Heart left ventricle (tissue), 16 donors: ENCODE measurements around the gene DIP2B. TPM values are rescaled to one million over a fixed set of nuclear protein-coding genes. Genes with fewer than 3 reads are reported as not detected.

Experiments used
- ATAC-seq, 4 donors: fragments of 200-7000 bp; cut with Tn5 transposase; one replicate each; pipeline ENCODE4 v1.9.1; 2020 to 2022; ENCODE audit warnings: moderate library complexity in 4 of 4, mild to moderate bottlenecking in 3 of 4, moderate number of reproducible peaks in 1 of 4
- DNase-seq, 5 donors: peaks; one replicate each; pipeline ENCODE4 v3.0.0-alpha.2; 2020
- H3K27ac ChIP-seq, 12 donors: fragments of 200-600 bp; sonication (generic) in 4 of 12; one replicate each; pipeline versions ENCODE4 v1.5.0 to v1.8.0; 2016 to 2022; ENCODE audit warnings: mild to moderate bottlenecking in 2 of 12
- H3K27me3 ChIP-seq, 9 donors: fragments of 200-600 bp; sonication (generic) in 2 of 9; one replicate each; pipeline versions ENCODE4 v1.5.1 to v1.8.0; 2016 to 2022; ENCODE audit warnings: mild to moderate bottlenecking in 3 of 9
- H3K36me3 ChIP-seq, 9 donors: fragments of 200-600 bp; sonication (generic) in 2 of 9; one replicate each; pipeline versions ENCODE4 v1.5.0 to v1.8.0; 2018 to 2022; ENCODE audit warnings: mild to moderate bottlenecking in 2 of 9
- H3K4me1 ChIP-seq, 12 donors: fragments of 200-600 bp; sonication (generic) in 4 of 12; one replicate each; pipeline versions ENCODE4 v1.5.0 to v1.8.0; 2016 to 2022; ENCODE audit warnings: mild to moderate bottlenecking in 3 of 12
- H3K4me3 ChIP-seq, 12 donors: fragments of 200-600 bp; sonication (generic) in 4 of 12; one replicate each; pipeline versions ENCODE4 v1.5.0 to v1.8.0; 2017 to 2022; ENCODE audit warnings: mild to moderate bottlenecking in 9 of 12, moderate library complexity in 4 of 12
- H3K9me3 ChIP-seq, 12 donors: fragments of 200-600 bp; sonication (generic) in 4 of 12; one replicate each; pipeline versions ENCODE4 v1.5.0 to v1.8.0; 2016 to 2022; ENCODE audit warnings: mild to moderate bottlenecking in 1 of 12
- POLR2A ChIP-seq, 2 donors: fragments of 450-650 bp; IDR thresholded peaks; one replicate each; pipeline ENCODE4 v1.6.1; 2017; ENCODE audit warnings: antibody characterized with exemption in 2 of 2, mild to moderate bottlenecking in 2 of 2, moderate library complexity in 2 of 2
- WGBS, 4 donors: extraction: QIAGEN DNeasy Blood & Tissue Kit in 2 of 4; methylation state at CpG; one replicate each; pipeline versions ENCODE4 v1.1.5 to v1.1.7; 2013 to 2018; 5-methylcytosine and 5-hydroxymethylcytosine counted together
- intact Hi-C, 10 donors: fragments of 100-400 bp; cut with DNase I; formaldehyde crosslinking; loops; one replicate each; pipeline versions ENCODE4 v1.11.1 to v1.14.2; 2022
- polyA plus RNA-seq, 2 donors: library from polyadenylated mRNA; stranded (reverse); fragments of 200-250 nt; gene quantifications; one replicate each; pipeline ENCODE4 v1.2.3, GENCODE V29; 2013
- total RNA-seq, 9 donors: library from RNA; depleted of rRNA in 2 of 9; stranded (reverse); fragments of >200 nt in 2 of 9; fragmentation: NEBNext Ultra II Directional in 3 of 9; extraction: Animal tissue kit (Norgen Biotek cat#: 25700) in 3 of 9; gene quantifications; one replicate each; pipeline versions ENCODE4 v1.1.0 to v1.2.4, GENCODE V29; 2016 to 2023
- TF ChIP-seq, protein P1 (sequence below), 12 donors: fragments of 200-600 bp; sonication (generic) in 4 of 12; IDR thresholded peaks; one replicate each; pipeline versions ENCODE4 v1.5.0 to v1.8.0; 2018 to 2022; ENCODE audit warnings: antibody characterized with exemption in 12 of 12, mild to moderate bottlenecking in 5 of 12
- donor health status: ischemic (EF 13 %, LVEDD 7.1; RV severe dilation, severe dysfunction).
- donor health status: healthy with polysubstance abuse.
- donor health status: DM: no; HTN: yes; CAD: no.
- donor health status: DM: no; HTN: no; CAD: no.
- donor health status: ischemic (EF 25% LVEDD 6.9; RV normal size, moderate dysfunction).
- donor health status: ischemic (EF 25% LVEDD 5.7; RV mildly dilated, moderate dysfunction).
- donor health status: healthy.
- donor health status: DM: yes; HTN: yes; CAD: no.
- donor health status: ischemic (EF 35%, LVEDD 5.7; RV mildly dilated, moderate dysfunction).
- donor health status: nonischemic (EF 11% LVEDD 7.7; RV severe dilation, severe dysfunction).
- donor health status: DM: yes; HTN: yes; CAD: no.
- donor health status: PGD.
- donor health status: ischemic (EF 29% LVEDD 5.4; RV normal size, mild dysfunction).
- donor health status: nonischemic (EF 23%, LVEDD 6.1; RV moderate dilation, normal function).

The DIP2B gene
- total and polyA plus RNA-seq, 11 donors, result 3.4 to 25.0 (median 16.7) TPM

GRCh38 chr12:50749459-50749882, 244.7 kb downstream of the DIP2B start:
- H3K27me3 ChIP-seq, result no peaks in the 10 kb centered on the region
- DNase-seq (no peak), ATAC-seq (no peak)
- no peak overlapping the region for H3K4me3 ChIP-seq
- TF ChIP-seq, protein P1, sequence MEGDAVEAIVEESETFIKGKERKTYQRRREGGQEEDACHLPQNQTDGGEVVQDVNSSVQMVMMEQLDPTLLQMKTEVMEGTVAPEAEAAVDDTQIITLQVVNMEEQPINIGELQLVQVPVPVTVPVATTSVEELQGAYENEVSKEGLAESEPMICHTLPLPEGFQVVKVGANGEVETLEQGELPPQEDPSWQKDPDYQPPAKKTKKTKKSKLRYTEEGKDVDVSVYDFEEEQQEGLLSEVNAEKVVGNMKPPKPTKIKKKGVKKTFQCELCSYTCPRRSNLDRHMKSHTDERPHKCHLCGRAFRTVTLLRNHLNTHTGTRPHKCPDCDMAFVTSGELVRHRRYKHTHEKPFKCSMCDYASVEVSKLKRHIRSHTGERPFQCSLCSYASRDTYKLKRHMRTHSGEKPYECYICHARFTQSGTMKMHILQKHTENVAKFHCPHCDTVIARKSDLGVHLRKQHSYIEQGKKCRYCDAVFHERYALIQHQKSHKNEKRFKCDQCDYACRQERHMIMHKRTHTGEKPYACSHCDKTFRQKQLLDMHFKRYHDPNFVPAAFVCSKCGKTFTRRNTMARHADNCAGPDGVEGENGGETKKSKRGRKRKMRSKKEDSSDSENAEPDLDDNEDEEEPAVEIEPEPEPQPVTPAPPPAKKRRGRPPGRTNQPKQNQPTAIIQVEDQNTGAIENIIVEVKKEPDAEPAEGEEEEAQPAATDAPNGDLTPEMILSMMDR (IDR thresholded peaks at IDR 0.05), result no peak
- TF ChIP-seq POLR2A (IDR thresholded peaks at IDR 0.05), result no peak
- no peaks in the 10 kb centered on the region for H3K9me3 ChIP-seq
- intact Hi-C loops, result no loop called here
- H3K4me1 ChIP-seq, result peaks cover 0 to 16% (median 3%) of the 10 kb centered on the region in 12 donors
- H3K36me3 ChIP-seq, result peaks cover 0 to 58% (median 43%) of the 10 kb centered on the region in 9 donors
- 84 to 92% (median 87%) methylated on average over 2 of the region's 2 CpGs for WGBS, 4 donors
- no peak overlapping the region for H3K27ac ChIP-seq

GRCh38 chr12:50750366-50750765, 245.6 kb downstream of the DIP2B start:
- DNase-seq, result no peak
- no peak overlapping the region for H3K4me3 ChIP-seq
- no peaks in the 10 kb centered on the region for H3K27me3 ChIP-seq
- no peak for ATAC-seq
- no peak overlapping the region for H3K27ac ChIP-seq
- no peaks in the 10 kb centered on the region for H3K9me3 ChIP-seq
- intact Hi-C loops, result no loop called here
- peaks cover 0 to 16% (median 3%) of the 10 kb centered on the region in 12 donors for H3K4me1 ChIP-seq
- H3K36me3 ChIP-seq, result peaks cover 0 to 49% (median 34%) of the 10 kb centered on the region in 9 donors
- 94 to 100% (median 96%) methylated on average over 4 of the region's 4 CpGs for WGBS, 4 donors
- no peak for TF ChIP-seq POLR2A (IDR thresholded peaks at IDR 0.05)
- TF ChIP-seq, protein P1 (IDR thresholded peaks at IDR 0.05), result no peak

GRCh38 chr12:50751948-50752721, 247.3 kb downstream of the DIP2B start:
- Histone ChIP-seq H3K36me3 (peaks cover 0 to 31% (median 16%) of the 10 kb centered on the region in 9 donors), H3K27me3 (no peaks in the 10 kb centered on the region), H3K4me1 (peaks cover 0 to 16% (median 3%) of the 10 kb centered on the region in 12 donors), H3K27ac (peak overlapping the region; percentile 40 to 88 (median 79)), H3K4me3 (no peak overlapping the region), H3K9me3 (no peaks in the 10 kb centered on the region)
- WGBS, 4 donors, result 41 to 61% (median 48%) methylated on average over 6 of the region's 6 CpGs
- no peak for TF ChIP-seq POLR2A (IDR thresholded peaks at IDR 0.05)
- TF ChIP-seq, protein P1 (IDR thresholded peaks at IDR 0.05), result no peak
- intact Hi-C loops, result no loop called here
- ATAC-seq (peak; percentile 57 to 89 (median 78)), DNase-seq (no peak)

DNA sequence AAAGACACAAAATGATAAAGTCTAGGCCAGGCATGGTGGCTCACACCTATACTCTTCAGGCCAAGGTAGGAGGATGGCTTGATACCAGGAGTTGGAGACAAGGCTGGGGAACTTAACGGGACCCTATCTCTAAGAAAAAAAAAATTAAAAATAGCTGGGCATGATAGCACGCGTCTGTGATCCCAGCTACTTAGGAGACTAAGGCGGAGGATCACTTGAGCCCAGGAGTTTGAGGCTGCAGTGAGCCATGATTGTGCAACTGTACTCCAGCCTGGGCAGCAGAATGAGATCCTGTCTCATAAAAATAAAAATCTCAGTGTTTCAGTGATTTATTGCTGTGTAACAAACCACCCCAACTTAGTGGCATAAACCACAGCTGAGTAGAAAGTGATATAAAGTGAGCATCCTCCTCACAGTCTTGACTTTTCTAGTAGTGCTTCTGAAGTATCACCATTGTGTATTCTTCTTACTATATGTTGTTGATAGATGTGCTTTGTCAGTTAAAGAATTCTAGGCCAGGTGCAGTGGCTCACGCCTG, 248.5 kb downstream of the DIP2B start:
- WGBS, 4 donors, result 65 to 73% (median 70%) methylated on average over 5 of the region's 5 CpGs
- TF ChIP-seq, protein P1 (IDR thresholded peaks at IDR 0.05), result no peak
- no peak for TF ChIP-seq POLR2A (IDR thresholded peaks at IDR 0.05)
- DNase-seq (no peak), ATAC-seq (peak in 2 of 4 donors; percentile 12 to 13)
- intact Hi-C loops, result no loop called here
- no peaks in the 10 kb centered on the region for H3K9me3 ChIP-seq
- peak overlapping the region in 9 of 12 donors; percentile 58 to 88 (median 81) for H3K27ac ChIP-seq
- peaks cover 0 to 16% (median 3%) of the 10 kb centered on the region in 12 donors for H3K4me1 ChIP-seq
- H3K36me3 ChIP-seq, result peaks cover 0 to 20% (median 6%) of the 10 kb centered on the region in 9 donors
- no peaks in the 10 kb centered on the region for H3K27me3 ChIP-seq
- no peak overlapping the region for H3K4me3 ChIP-seq
